WERI-Rb-1 (cell line): ENCODE data around the gene ETS2.
A peak's percentile ranks its signal among the peaks of the same experiment; 100 is the strongest.

ENCODE experiments used
- DNase-seq: peaks from one replicate; pipeline ENCODE4 v3.0.0-alpha.2; 2020
- H3K27ac ChIP-seq: fragments of 250-450 bp; sonication (Bioruptor Pico); 2 replicates; pipeline ENCODE4 v1.5.1; 2020; ENCODE audit warnings: mild to moderate bottlenecking, moderate library complexity
- H3K27me3 ChIP-seq: fragments of 250-450 bp; sonication (Bioruptor Pico); 2 replicates; pipeline ENCODE4 v1.5.1; 2021; ENCODE audit warnings: mild to moderate bottlenecking, low read depth, moderate library complexity; ENCODE audit not compliant: insufficient read depth, severe bottlenecking
- H3K36me3 ChIP-seq: fragments of 250-450 bp; sonication (Bioruptor Pico); 2 replicates; pipeline ENCODE4 v1.5.1; 2020; ENCODE audit warnings: mild to moderate bottlenecking, moderate library complexity
- H3K4me3 ChIP-seq: 2 replicates; pipeline ENCODE4 v1.5.1; 2011; ENCODE audit warnings: low read depth, mild to moderate bottlenecking, control low read depth, low read length
- H3K9me3 ChIP-seq: fragments of 250-450 bp; sonication (Bioruptor Pico); 2 replicates; pipeline ENCODE4 v1.5.1; 2021; ENCODE audit warnings: mild to moderate bottlenecking, moderate library complexity; ENCODE audit not compliant: severe bottlenecking
- TF ChIP-seq, protein P1 (sequence below): IDR thresholded peaks from 2 replicates; pipeline ENCODE4 v1.5.1; 2011; ENCODE audit warnings: low read depth, mild to moderate bottlenecking, control low read depth, inconsistent platforms, low read length

Gene ETS2

DNA sequence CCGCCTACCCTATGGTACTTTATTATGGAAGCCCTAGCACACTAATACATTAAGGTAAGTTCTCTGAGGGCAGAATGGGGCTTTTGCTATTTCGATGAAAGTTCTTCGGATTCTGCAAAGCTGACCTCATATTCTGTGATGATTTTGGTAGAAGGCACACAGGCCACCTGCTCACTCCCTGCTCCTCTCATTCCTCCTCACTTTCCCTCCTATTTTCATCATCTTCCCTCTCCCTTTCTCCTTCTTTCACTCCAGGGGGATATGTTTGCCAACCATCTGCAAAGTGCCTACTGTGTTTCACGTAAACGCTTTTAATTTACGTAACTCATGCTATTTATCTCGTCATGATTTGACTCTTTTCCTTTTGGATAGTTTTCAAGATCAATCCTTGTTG, 45.0 kb upstream of the ETS2 start:
- DNase-seq, result no peak
- Histone ChIP-seq H3K27me3 (no peaks in the 10 kb centered on the region), H3K27ac (peak overlapping the region; percentile 2), H3K9me3 (peaks cover 5% of the 10 kb centered on the region), H3K4me3 (no peak overlapping the region), H3K36me3 (no peaks in the 10 kb centered on the region)
- TF ChIP-seq, protein P1, sequence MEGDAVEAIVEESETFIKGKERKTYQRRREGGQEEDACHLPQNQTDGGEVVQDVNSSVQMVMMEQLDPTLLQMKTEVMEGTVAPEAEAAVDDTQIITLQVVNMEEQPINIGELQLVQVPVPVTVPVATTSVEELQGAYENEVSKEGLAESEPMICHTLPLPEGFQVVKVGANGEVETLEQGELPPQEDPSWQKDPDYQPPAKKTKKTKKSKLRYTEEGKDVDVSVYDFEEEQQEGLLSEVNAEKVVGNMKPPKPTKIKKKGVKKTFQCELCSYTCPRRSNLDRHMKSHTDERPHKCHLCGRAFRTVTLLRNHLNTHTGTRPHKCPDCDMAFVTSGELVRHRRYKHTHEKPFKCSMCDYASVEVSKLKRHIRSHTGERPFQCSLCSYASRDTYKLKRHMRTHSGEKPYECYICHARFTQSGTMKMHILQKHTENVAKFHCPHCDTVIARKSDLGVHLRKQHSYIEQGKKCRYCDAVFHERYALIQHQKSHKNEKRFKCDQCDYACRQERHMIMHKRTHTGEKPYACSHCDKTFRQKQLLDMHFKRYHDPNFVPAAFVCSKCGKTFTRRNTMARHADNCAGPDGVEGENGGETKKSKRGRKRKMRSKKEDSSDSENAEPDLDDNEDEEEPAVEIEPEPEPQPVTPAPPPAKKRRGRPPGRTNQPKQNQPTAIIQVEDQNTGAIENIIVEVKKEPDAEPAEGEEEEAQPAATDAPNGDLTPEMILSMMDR, result no peak

DNA sequence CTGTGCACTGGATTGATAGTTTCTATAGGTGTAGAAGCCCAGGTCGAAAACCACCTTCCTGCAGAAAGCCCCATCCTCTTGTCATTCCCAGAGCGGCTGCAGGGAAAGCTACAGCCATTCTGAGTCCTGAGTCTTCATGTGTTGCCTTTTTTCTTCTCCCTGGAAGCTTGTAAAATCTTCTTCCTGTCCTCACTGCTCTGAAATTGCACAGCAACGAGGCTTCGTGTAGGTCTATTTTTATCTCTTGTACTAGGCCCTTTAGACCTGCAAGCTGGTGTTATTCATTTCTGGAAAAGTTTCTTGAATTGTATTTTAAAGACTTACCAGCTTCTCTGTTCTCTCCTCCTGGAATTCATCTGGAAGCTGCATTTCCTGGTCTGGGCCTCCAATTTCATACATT, 44.2 kb upstream of the ETS2 start:
- no peak for DNase-seq
- no peak overlapping the region for H3K27ac ChIP-seq
- no peaks in the 10 kb centered on the region for H3K27me3 ChIP-seq
- TF ChIP-seq, protein P1, result no peak
- peaks cover 12% of the 10 kb centered on the region for H3K9me3 ChIP-seq
- no peak overlapping the region for H3K4me3 ChIP-seq
- H3K36me3 ChIP-seq, result no peaks in the 10 kb centered on the region

DNA sequence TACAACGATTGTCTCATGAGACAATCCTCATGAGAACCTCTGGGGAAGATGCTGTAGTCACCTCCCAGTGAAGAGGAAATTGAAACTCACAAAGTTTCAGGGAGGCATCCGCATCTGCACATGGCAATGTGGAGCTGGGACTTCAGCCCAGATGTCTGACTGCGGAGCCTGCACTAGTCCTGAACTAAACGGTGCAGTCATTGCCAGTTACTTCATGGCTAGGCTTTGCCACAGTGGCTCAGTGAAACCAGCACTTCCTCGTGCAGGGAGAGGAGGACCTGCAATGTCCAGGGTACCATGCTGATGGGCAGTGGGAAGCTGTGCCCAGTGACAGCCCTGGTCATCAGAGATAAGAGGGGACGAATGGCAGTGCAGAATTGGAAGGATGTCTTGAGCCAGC, 40.7 kb upstream of the ETS2 start:
- Histone ChIP-seq H3K36me3 (no peaks in the 10 kb centered on the region), H3K27me3 (no peaks in the 10 kb centered on the region), H3K27ac (no peak overlapping the region), H3K9me3 (peaks cover 12% of the 10 kb centered on the region), H3K4me3 (no peak overlapping the region)
- DNase-seq, result no peak
- TF ChIP-seq, protein P1, result no peak

DNA sequence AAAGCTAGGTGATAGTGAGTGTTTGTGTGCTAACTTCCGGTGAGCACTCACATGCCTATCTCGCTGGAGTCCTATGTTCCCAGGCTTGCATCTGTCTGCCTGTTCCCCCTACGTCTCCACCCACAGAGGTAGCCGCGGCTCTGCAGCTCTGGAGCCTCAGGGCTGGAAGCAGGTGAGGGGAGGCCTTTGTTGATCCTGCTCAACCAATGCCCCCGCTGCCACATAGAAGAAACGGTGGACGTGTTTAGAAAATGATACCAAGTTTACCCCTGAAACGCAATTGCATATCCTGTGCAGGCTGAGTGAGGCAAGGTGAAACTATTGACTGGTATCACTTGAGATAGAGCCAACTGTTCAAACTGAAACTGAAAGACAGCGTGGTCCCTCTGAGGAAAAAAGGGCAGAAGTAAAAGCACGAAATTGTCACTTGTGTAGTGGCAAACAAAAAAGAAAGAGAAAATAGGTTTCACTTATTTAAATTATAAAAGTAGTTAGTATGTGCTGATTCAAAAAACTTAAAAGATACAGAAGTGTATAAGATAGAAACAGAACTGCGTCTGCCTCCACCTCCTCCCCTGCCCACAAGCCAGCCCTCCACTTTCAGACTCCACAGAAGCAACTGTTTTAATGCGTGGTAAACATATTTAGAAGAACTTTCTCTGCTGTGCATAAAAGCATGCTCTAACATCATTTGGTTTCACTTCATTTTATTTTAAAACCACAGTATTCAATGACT, 38.6 kb upstream of the ETS2 start:
- Histone ChIP-seq H3K9me3 (peaks cover 12% of the 10 kb centered on the region), H3K27me3 (no peaks in the 10 kb centered on the region), H3K4me3 (no peak overlapping the region), H3K36me3 (no peaks in the 10 kb centered on the region), H3K27ac (no peak overlapping the region)
- no peak for DNase-seq
- TF ChIP-seq, protein P1, result no peak

DNA sequence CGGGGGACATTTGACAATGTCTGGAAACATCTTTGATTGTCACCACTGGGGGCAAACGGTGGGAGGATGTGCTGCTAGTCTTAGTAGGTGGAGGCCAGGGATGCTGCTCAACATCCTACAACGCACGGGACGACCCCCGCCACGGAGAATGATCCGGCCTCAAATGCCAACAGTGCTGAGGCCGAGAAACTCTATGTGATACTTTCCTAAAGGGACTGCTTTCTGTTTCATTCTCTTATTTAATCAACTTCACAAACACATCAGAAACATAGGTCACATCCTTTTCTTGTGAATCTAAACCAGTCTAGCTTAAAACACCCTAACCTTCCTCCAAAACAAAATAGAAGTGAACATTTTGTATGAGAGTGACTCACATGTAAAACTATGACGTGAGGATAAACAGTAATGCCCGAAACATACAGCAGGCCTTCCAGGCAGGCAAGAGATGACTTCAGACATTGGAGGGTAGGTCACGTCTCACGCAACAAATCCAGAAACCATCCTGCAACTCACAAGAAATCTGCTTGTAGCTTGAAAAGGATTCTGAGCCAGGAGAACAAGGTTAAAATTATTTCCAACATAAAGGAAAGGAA, 37.2 kb upstream of the ETS2 start:
- no peak for DNase-seq
- H3K36me3 ChIP-seq, result no peaks in the 10 kb centered on the region
- H3K27ac ChIP-seq, result no peak overlapping the region
- no peak overlapping the region for H3K4me3 ChIP-seq
- TF ChIP-seq, protein P1, result no peak
- no peaks in the 10 kb centered on the region for H3K27me3 ChIP-seq
- peaks cover 12% of the 10 kb centered on the region for H3K9me3 ChIP-seq
